Keratinocyte (primary cell): Measurements from ENCODE around the gene UGGT2. TPM values are rescaled to one million over a fixed set of nuclear protein-coding genes. Genes with fewer than 3 reads are reported as not detected.

Experiments used
- DNase-seq: peaks from one replicate; pipeline ENCODE4 v3.0.0-alpha.2; 2011; ENCODE audit warnings: low read depth, missing footprints, low spot score
- FAIRE-seq: peaks from 2 replicates; lab custom pipeline; 2011; peaks lifted over from hg19 to GRCh38; lab: Jason Lieb, UNC
- H2AFZ ChIP-seq: 2 replicates; pipeline ENCODE4 v1.6.0; 2012; ENCODE audit warnings: low read length, control low read depth, inconsistent platforms; ENCODE audit not compliant: control insufficient read depth
- H3K27ac ChIP-seq: 2 replicates; pipeline ENCODE4 v1.5.1; 2011; ENCODE audit warnings: low read length; ENCODE audit not compliant: control insufficient read depth, insufficient read depth
- H3K27me3 ChIP-seq: 3 replicates; pipeline ENCODE4 v1.6.0; 2011; ENCODE audit warnings: low read length; ENCODE audit not compliant: control insufficient read depth, insufficient read depth; ENCODE audit errors: extremely low read depth
- H3K36me3 ChIP-seq, 2 experiments: 2 replicates in 1 of 2; 3 replicates in 1 of 2; pipeline ENCODE4 v1.5.1; 2011; ENCODE audit warnings: low read length in 2 of 2, mild to moderate bottlenecking in 1 of 2; ENCODE audit not compliant: control insufficient read depth in 2 of 2, insufficient read depth in 2 of 2; ENCODE audit errors: extremely low read depth in 1 of 2
- H3K4me1 ChIP-seq: 3 replicates; pipeline ENCODE4 v1.5.1; 2011; ENCODE audit warnings: low read length; ENCODE audit not compliant: control insufficient read depth, insufficient read depth; ENCODE audit errors: extremely low read depth
- H3K4me2 ChIP-seq: 3 replicates; pipeline ENCODE4 v1.6.0; 2011; ENCODE audit warnings: low read depth, low read length; ENCODE audit not compliant: control insufficient read depth, insufficient read depth; ENCODE audit errors: extremely low read depth
- H3K4me3 ChIP-seq, 3 experiments: fragments of 200-600 bp in 1 of 3; sonication (generic) in 1 of 3; 2 replicates in 2 of 3; 3 replicates in 1 of 3; pipeline ENCODE4 v1.5.1; 2011 to 2016; ENCODE audit warnings: low read length in 3 of 3, mild to moderate bottlenecking in 3 of 3, control low read depth in 2 of 3, inconsistent platforms in 1 of 3, low read depth in 1 of 3, mixed read lengths in 1 of 3, mixed run types in 1 of 3, moderate library complexity in 1 of 3; ENCODE audit not compliant: control insufficient read depth in 2 of 3, insufficient read depth in 2 of 3; ENCODE audit errors: extremely low read depth in 1 of 3
- H3K79me2 ChIP-seq: 2 replicates; pipeline ENCODE4 v1.6.0; 2012; ENCODE audit warnings: low read length; ENCODE audit not compliant: control insufficient read depth, insufficient read depth
- H3K9ac ChIP-seq: 3 replicates; pipeline ENCODE4 v1.6.0; 2011; ENCODE audit warnings: low read length; ENCODE audit not compliant: control insufficient read depth, insufficient read depth; ENCODE audit errors: extremely low read depth
- H3K9me1 ChIP-seq: 3 replicates; pipeline ENCODE4 v1.6.0; 2011; ENCODE audit warnings: low read length; ENCODE audit not compliant: control insufficient read depth, insufficient read depth; ENCODE audit errors: extremely low read depth
- H3K9me3 ChIP-seq: 2 replicates; pipeline ENCODE4 v1.5.1; 2012; ENCODE audit warnings: low read depth, low read length; ENCODE audit not compliant: control insufficient read depth
- H4K20me1 ChIP-seq: 3 replicates; pipeline ENCODE4 v1.6.0; 2011; ENCODE audit warnings: low read length; ENCODE audit not compliant: control insufficient read depth, insufficient read depth; ENCODE audit errors: extremely low read depth
- CTCF ChIP-seq, 3 experiments: IDR thresholded peaks in 1 of 3; conservative IDR thresholded peaks in 1 of 3; optimal IDR thresholded peaks in 1 of 3; 2 replicates in 2 of 3; 3 replicates in 1 of 3; pipeline versions ENCODE3 to v1.5.1; 2011; ENCODE audit warnings: low read length in 3 of 3, mild to moderate bottlenecking in 3 of 3, moderate library complexity in 2 of 3, control low read depth in 1 of 3, inconsistent platforms in 1 of 3; ENCODE audit not compliant: insufficient read depth in 2 of 3; ENCODE audit errors: extremely low read depth in 1 of 3
- EZH2 ChIP-seq: IDR thresholded peaks from one replicate; pipeline ENCODE4 v1.6.1; 2012; ENCODE audit warnings: inconsistent platforms, mild to moderate bottlenecking, low read length, moderate library complexity
- dilution Hi-C: fragments of 300-500 bp; cut with MboI; formaldehyde crosslinking; loops from one replicate; pipeline ENCODE4 v1.7.0; 2020; ENCODE audit warnings: low sequenced_read_pairs; ENCODE audit not compliant: extremely low pct_ligation_motif_present
- polyA plus RNA-seq, 5 experiments: library from polyadenylated mRNA; depleted of rRNA in 3 of 5; stranded (reverse) in 3 of 5; stranded (forward) in 1 of 5; unstranded in 1 of 5; fragments of >200 nt; gene quantifications; 1 replicate in 1 of 5; 2 replicates in 3 of 5; 3 replicates in 1 of 5; pipeline versions ENCODE4 v1.2.1 to v1.2.3, GENCODE V29; 2011 to 2012; ENCODE audit warnings: missing spikeins in 2 of 5, low read depth in 1 of 5, low replicate concordance in 1 of 5

The UGGT2 gene
- polyA plus RNA-seq, 1 donor (not counting 4 experiments of a cell fraction or from before 2014, with no cell fraction given), result 12.5 TPM

DNA sequence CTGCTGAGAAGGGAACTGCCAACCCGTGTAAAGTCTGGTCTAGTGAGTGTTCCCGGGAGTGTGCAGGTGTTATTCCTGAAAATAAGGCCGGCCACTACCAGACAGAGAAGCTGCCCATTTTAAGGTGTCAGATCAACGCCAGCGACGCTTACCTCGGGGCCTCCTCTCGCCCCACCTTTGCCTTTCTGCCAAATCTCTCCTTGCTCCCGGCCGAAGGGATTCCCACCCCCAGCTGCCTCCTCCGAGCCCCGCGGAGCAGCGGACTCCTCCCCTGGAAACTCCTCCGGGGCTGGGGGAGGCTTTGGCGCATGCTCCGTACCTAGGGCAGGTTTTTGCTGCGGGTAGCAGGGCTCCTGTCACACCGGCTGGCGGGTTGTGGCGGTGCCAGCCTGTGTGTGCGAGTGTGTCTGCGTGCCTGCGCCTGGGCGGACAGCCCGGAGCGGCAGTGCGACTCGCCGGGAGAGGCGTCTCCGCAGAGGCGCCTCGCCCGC, 36.6 kb upstream of the UGGT2 start, which contains the start of gene HS6ST3:
Gene HS6ST3, plus strand, starts transcription at position 359 of the 491 bp plus-strand sequence.
- DNase-seq (no peak), FAIRE-seq (no peak)
- Histone ChIP-seq H3K27me3 (peaks cover 33% of the 10 kb centered on the region), H3K36me3 (no peaks in the 10 kb centered on the region), H3K27ac (no peak within 1 kb of the TSS), H3K9ac (no peak within 1 kb of the TSS), H3K9me1 (no peaks in the 10 kb centered on the region), H2AFZ (peak within 1 kb of the TSS; percentile 30), H3K79me2 (no peaks in the 10 kb centered on the region), H3K9me3 (no peaks in the 10 kb centered on the region), H3K4me3 (peak within 1 kb of the TSS; percentile 41 to 63 (median 57)), H3K4me2 (peak within 1 kb of the TSS; percentile 66), H4K20me1 (no peaks in the 10 kb centered on the region), H3K4me1 (peaks cover 4% of the 10 kb centered on the region)
- TF ChIP-seq EZH2, result peak; percentile 91
- TF ChIP-seq CTCF (optimal IDR thresholded peaks at IDR 0.05 in 1 of 3, IDR thresholded peaks at IDR 0.05 in 1 of 3, conservative IDR thresholded peaks at IDR 0.05 in 1 of 3; ENCODE audit: extremely low read depth in 1 of 3, insufficient read depth in 2 of 3, low read length in 3 of 3), result no peak
- dilution Hi-C loops, result no loop called here

- Histone ChIP-seq H3K9me3 (no peaks in the 10 kb centered on the region), H2AFZ (no peak overlapping the region), H3K27me3 (peaks cover 33% of the 10 kb centered on the region), H4K20me1 (no peaks in the 10 kb centered on the region), H3K36me3 (no peaks in the 10 kb centered on the region), H3K9me1 (no peaks in the 10 kb centered on the region), H3K27ac (no peak overlapping the region), H3K9ac (no peak overlapping the region), H3K4me2 (no peak overlapping the region), H3K4me1 (peaks cover 4% of the 10 kb centered on the region), H3K4me3 (no peak overlapping the region), H3K79me2 (no peaks in the 10 kb centered on the region)
- no peak for TF ChIP-seq EZH2
- TF ChIP-seq CTCF (optimal IDR thresholded peaks at IDR 0.05 in 1 of 3, IDR thresholded peaks at IDR 0.05 in 1 of 3, conservative IDR thresholded peaks at IDR 0.05 in 1 of 3; ENCODE audit: extremely low read depth in 1 of 3, insufficient read depth in 2 of 3, low read length in 3 of 3), result no peak
- dilution Hi-C loops, result no loop called here
- FAIRE-seq (no peak), DNase-seq (no peak)
Observed at GRCh38 chr13:96089139-96089538, 35.9 kb upstream of the UGGT2 start.
